ENCODE results near the gene TBC1D20. TPM values are rescaled to one million over a fixed set of nuclear protein-coding genes. Genes with fewer than 3 reads are reported as not detected.

The TBC1D20 gene
- total RNA-seq, 2 donors from 2014 or later = 20.5 to 21.9 TPM

DNA sequence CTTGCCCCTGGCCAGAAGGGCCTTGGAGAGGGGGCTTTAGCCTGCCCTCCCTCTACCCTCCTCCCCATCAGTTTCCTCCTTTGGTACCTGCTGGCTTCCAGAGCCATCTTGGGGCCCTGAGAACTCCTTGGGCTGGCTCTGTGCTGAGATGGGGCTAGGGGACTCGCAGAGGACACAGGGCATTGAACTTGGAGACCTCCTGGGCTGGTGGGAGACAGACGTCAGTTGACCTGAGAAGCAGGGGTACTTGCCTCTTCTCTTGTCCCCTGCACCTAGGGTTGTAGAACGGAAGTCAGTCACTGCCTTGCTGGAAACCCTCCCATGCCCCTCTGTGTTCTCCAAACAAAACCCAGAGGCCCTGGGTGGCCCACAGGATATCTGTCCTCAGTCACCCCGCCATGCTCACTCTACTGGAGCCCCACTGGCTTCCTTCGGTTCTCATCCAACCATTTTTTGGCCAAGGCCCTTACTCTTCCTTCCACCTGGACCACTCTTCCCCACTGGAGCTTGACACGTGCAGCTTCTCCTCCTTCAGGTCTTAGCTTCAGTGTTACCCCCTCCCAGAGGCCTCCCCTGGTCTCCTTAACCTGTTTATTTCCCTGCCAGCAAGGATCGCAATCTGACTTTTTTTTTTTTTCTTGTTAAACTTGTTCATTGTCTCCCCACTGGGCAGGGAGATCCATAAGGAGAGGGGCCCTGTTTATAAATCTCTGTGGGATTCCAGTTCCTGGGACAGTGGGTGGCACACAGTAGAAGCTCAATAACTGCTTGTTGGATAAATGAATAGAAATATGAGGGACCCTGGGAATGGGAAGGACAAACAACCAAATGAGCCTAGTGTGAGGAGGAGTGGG, 53.3 kb downstream of the TBC1D20 start:
- Mint-ChIP-seq H3K27ac (peak overlapping the region; percentile 94), H3K9me3 (no peaks in the 10 kb centered on the region), H3K4me1 (peaks cover 43% of the 10 kb centered on the region), H3K27me3 (no peaks in the 10 kb centered on the region), H3K4me3 (peak overlapping the region; percentile 95), H3K36me3 (ENCODE audit: low read depth) (peaks cover 63% of the 10 kb centered on the region)
- ATAC-seq (replicated peaks) = peak; percentile 6

DNA sequence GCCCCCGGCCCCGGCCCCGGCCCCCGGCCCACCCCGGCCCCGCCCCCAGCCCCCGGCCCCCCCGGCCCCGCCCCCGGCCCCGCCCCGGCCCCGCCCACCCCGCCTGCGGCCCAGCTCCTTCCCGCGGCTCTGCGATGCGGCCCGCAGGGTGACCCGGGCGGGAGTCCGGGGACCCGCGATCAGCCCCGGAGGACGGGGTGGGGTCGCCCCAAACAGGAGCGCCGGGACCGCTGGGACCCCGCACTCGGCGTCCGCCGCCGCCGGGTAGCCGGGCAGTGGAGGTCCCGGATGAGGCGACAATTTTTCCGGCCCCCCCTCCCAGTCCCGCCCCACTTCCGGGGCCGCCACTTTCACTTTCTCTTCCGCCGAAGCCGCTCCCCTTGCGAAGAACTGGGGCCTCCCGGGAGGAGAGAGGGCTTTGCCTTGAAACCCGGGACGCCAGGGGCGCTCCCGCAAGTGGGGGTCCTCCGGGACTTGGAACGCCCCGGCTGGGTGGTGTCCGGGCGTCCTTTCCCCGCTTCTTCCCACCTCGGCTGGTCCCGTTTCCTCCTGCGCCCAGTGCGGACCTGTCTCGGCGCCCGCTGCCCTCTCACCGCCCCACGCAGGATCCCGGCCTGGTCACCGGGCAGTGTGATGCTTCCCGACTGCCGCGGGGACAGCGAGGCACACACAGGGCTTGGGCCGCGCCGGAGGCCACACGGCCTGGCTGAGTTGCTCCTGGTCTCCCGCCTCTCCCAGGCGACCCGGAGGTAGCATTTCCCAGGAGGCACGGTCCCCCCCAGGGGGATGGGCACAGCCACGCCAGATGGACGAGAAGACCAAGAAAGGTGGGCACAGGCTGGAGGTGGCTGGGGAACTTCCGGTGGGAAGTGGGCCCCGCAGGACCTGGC, 54.1 kb downstream of the TBC1D20 start, which contains the start of gene RBCK1:
Gene RBCK1, plus strand, starts transcription at position 347 of the 890 bp plus-strand sequence. Its CDS starts 459 bp downstream, at position 806.
- Mint-ChIP-seq H3K4me1 (peaks cover 38% of the 10 kb centered on the region), H3K27me3 (no peaks in the 10 kb centered on the region), H3K36me3 (ENCODE audit: low read depth) (peaks cover 54% of the 10 kb centered on the region), H3K4me3 (peak within 1 kb of the TSS; percentile 95), H3K9me3 (no peaks in the 10 kb centered on the region), H3K27ac (peak within 1 kb of the TSS; percentile 94)
- peak; percentile 81 for ATAC-seq (replicated peaks)

DNA sequence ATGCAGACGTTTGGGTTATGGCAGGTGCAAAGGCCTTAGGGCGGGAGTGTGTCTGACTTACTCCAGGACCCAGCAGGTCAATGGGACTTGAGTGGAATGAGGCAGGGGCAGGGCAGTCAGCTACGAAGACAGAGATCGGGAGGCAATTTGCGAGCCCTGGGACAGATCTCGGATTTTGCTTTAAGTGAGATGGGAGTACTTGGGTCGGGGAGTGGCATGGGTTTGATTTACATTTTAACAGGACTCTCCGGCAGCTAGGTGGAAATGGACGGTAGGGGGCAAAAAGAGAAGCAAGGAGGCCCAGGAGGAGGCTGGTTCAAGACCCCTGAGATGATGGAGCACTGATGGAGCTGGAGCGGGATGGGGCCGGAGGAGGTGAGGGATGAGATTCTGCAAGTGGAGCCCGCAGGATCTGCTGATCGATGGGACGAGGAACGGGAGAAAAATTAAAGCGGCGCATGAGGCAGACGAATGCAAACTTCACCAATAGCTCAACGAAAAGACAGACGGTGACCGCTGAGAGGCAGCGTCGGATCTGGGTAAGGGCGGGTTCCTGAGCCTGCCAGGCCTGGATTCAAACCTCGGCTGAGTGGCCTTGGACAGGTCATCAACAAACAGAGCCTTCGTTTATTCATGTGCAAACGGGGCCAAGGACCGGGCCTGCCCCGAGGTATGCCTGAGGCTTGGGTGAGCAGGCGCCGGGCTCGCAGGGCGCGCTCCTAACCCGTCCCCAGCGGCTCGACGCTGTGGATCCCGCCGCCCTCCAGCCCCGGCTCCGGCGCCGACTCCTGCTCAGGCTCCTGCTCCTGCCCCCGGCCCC, 55.0 kb downstream of the TBC1D20 start:
- Mint-ChIP-seq H3K36me3 (ENCODE audit: low read depth) (peaks cover 46% of the 10 kb centered on the region), H3K9me3 (no peaks in the 10 kb centered on the region), H3K4me1 (peaks cover 31% of the 10 kb centered on the region), H3K27ac (peak overlapping the region; percentile 87), H3K4me3 (peak overlapping the region; percentile 95), H3K27me3 (no peaks in the 10 kb centered on the region)
- ATAC-seq (replicated peaks) = peak; percentile 82

GRCh38 chr20:406200-407132, 55.9 kb downstream of the TBC1D20 start:
- H3K36me3 Mint-ChIP-seq (ENCODE audit: low read depth) = peaks cover 37% of the 10 kb centered on the region
- H3K27ac Mint-ChIP-seq = peak overlapping the region; percentile 87
- H3K4me1 Mint-ChIP-seq = peaks cover 35% of the 10 kb centered on the region
- ATAC-seq (replicated peaks) = no peak
- no peaks in the 10 kb centered on the region for H3K27me3 Mint-ChIP-seq
- peak overlapping the region; percentile 95 for H3K4me3 Mint-ChIP-seq
- H3K9me3 Mint-ChIP-seq = no peaks in the 10 kb centered on the region

DNA sequence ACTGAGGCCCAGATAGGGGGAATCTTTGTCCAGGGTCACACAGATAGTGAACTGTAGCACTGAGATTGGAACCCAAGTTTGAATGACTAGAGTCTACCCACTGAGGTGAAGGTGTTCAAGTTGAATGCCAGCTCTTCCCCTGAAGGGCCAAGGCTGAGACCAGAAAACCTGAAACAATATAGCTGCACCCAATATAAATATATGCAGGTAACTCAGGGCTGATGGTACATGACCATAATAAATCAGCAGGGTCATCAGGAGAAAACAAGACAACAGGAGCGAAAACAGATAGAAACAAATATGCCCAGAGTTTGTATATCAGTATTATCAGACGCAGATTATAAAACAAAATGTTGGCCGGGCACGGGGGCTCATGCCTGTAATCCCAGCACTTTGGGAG, 58.2 kb downstream of the TBC1D20 start:
- no peaks in the 10 kb centered on the region for H3K9me3 Mint-ChIP-seq
- H3K27ac Mint-ChIP-seq = no peak overlapping the region
- H3K27me3 Mint-ChIP-seq = no peaks in the 10 kb centered on the region
- no peak for ATAC-seq (replicated peaks)
- H3K4me3 Mint-ChIP-seq = no peak overlapping the region
- peaks cover 13% of the 10 kb centered on the region for H3K36me3 Mint-ChIP-seq (ENCODE audit: low read depth)
- H3K4me1 Mint-ChIP-seq = peaks cover 15% of the 10 kb centered on the region

DNA sequence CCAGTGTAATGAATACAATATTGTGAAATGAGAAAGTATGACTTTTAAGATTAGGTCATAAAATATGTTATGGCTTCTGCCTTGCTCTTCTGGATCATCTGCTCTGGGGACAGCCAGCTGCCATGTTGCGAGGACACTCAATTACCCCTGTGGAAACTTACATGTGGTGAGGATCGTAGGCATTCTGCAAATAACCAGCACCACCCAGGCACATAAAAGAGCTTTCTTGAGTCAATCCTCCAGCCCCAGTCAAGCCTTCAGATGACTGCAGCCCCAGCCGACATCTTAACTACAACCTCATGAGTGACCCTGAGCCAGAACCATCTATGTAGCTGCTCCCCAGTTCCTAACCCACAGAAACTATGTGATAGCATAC, 58.8 kb downstream of the TBC1D20 start:
- no peaks in the 10 kb centered on the region for H3K9me3 Mint-ChIP-seq
- no peak for ATAC-seq (replicated peaks)
- H3K4me3 Mint-ChIP-seq = no peak overlapping the region
- H3K27me3 Mint-ChIP-seq = no peaks in the 10 kb centered on the region
- H3K27ac Mint-ChIP-seq = no peak overlapping the region
- H3K36me3 Mint-ChIP-seq (ENCODE audit: low read depth) = peaks cover 8% of the 10 kb centered on the region
- peaks cover 14% of the 10 kb centered on the region for H3K4me1 Mint-ChIP-seq

- Mint-ChIP-seq H3K27me3 (no peaks in the 10 kb centered on the region), H3K36me3 (ENCODE audit: low read depth) (peaks cover 7% of the 10 kb centered on the region), H3K4me1 (peaks cover 14% of the 10 kb centered on the region), H3K27ac (peak overlapping the region; percentile 52), H3K4me3 (no peak overlapping the region), H3K9me3 (no peaks in the 10 kb centered on the region)
- ATAC-seq (replicated peaks) = no peak
Observed at GRCh38 chr20:402898-403581, 59.3 kb downstream of the TBC1D20 start.

- Mint-ChIP-seq H3K27ac (peak overlapping the region; percentile 52), H3K4me1 (peaks cover 14% of the 10 kb centered on the region), H3K9me3 (no peaks in the 10 kb centered on the region), H3K27me3 (no peaks in the 10 kb centered on the region), H3K36me3 (ENCODE audit: low read depth) (peaks cover 11% of the 10 kb centered on the region), H3K4me3 (no peak overlapping the region)
- ATAC-seq (replicated peaks) = no peak
Observed at GRCh38 chr20:402496-402885, 59.8 kb downstream of the TBC1D20 start.

DNA sequence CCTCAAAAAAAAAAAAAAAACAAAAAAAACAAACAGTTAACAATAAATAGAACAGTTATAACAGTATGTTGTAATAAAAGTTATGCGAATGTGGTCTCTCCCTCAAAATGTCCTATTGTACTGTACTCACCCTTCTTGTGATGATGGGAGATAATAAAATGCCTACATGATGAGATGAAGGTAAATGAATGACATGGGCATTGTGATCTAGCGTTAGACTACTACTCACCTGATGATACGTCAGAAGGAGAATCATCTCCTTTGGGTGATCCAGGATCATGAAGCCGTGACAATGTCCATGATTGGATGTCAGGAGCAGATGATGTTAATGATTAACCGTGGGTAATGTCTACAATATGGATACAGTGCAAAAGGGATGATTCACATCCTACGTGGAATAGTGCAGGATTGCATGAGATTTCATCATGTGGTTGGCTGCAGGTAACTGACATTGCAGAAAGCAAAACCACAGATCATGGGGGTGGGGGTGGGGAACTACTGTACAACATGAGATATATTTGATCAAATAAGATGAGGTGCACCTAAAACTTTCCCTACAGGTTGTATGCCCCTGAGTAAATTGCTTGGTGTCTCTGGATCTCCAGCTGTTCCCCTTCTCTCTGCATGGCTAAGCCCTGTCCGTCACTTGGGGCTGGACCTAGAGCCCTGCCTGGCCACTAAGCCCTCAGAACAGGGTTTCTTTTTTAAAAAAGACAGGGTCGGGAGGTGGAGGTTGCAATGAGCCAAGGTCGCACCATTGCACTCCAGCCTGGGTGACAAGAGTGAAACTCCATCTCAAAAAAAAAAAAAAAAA, 60.4 kb downstream of the TBC1D20 start:
- no peaks in the 10 kb centered on the region for H3K9me3 Mint-ChIP-seq
- H3K27me3 Mint-ChIP-seq = no peaks in the 10 kb centered on the region
- peaks cover 8% of the 10 kb centered on the region for H3K4me1 Mint-ChIP-seq
- peaks cover 11% of the 10 kb centered on the region for H3K36me3 Mint-ChIP-seq (ENCODE audit: low read depth)
- peak; percentile 29 for ATAC-seq (replicated peaks)
- H3K4me3 Mint-ChIP-seq = no peak overlapping the region
- H3K27ac Mint-ChIP-seq = peak overlapping the region; percentile 50

DNA sequence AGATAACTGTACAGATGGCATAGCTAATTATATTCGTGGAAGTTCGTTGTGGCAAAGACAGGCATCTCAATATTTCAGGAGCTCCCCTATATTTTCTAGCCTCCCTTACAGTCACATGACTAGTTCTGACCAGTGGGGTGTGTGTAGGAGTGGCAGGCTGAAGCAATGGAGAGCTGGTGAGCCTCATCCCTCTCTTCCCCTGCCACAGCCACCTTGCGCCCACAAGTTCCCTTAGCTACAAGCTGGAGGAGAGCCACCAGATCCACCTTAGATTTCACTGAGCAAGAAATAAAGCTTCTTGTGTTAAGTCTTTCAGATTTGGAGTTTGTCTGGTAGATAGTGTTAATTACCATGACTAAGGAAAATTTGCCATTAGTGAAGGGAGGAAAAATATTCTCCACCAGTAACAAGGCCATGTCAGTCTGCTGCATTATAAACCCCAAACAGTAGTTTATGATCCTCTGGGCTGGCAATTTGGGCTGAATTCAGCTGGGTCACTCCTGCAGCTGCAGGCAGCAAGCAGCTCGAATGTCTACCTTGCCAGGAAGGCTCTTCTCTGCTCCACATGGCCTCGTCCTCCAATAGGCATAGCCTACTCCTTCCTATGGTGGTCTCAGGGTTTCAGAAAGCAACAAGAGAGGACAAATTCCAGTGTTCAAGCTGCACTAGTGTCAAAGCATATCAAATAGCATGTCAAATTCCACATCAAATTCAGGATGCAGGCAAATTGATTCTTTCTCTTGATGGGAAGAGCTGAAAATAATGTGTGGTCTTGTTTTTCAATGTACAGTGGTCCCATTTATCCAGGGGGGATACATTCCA, 61.7 kb downstream of the TBC1D20 start:
- H3K4me3 Mint-ChIP-seq = no peak overlapping the region
- peaks cover 18% of the 10 kb centered on the region for H3K36me3 Mint-ChIP-seq (ENCODE audit: low read depth)
- H3K27ac Mint-ChIP-seq = no peak overlapping the region
- H3K27me3 Mint-ChIP-seq = no peaks in the 10 kb centered on the region
- H3K4me1 Mint-ChIP-seq = peaks cover 5% of the 10 kb centered on the region
- peak; percentile 28 for ATAC-seq (replicated peaks)
- no peaks in the 10 kb centered on the region for H3K9me3 Mint-ChIP-seq

GRCh38 chr20:400128-400453, 62.2 kb downstream of the TBC1D20 start:
- H3K9me3 Mint-ChIP-seq = no peaks in the 10 kb centered on the region
- H3K4me3 Mint-ChIP-seq = no peak overlapping the region
- no peaks in the 10 kb centered on the region for H3K27me3 Mint-ChIP-seq
- H3K4me1 Mint-ChIP-seq = peaks cover 5% of the 10 kb centered on the region
- peaks cover 24% of the 10 kb centered on the region for H3K36me3 Mint-ChIP-seq (ENCODE audit: low read depth)
- ATAC-seq (replicated peaks) = no peak
- no peak overlapping the region for H3K27ac Mint-ChIP-seq

Data from activated T-helper 17 cell treated with anti-CD3 and anti-CD28 coated beads, Interleukin-2, amount 50 U/mL, for 72 hours (primary cell).